Measurements from ENCODE around the gene ZNF467. TPM values are rescaled to one million over a fixed set of nuclear protein-coding genes. Genes with fewer than 3 reads are reported as not detected.

ZNF467 gene
- total RNA-seq, 1 donor from 2014 or later: 3.4 TPM

GRCh38 chr7:149736478-149737360 lies 36.7 kb downstream of the ZNF467 start:
- H3K27me3 Mint-ChIP-seq (ENCODE audit: unreplicated experiment): peaks cover 13% of the 10 kb centered on the region

GRCh38 chr7:149735779-149736477 lies 37.5 kb downstream of the ZNF467 start:
- no peak overlapping the region for H3K27ac Mint-ChIP-seq (ENCODE audit: unreplicated experiment)

More at GRCh38 chr7:149736478-149737360, 36.7 kb downstream of the ZNF467 start:
- no peak overlapping the region for H3K4me3 Mint-ChIP-seq (ENCODE audit: unreplicated experiment)
- no peak overlapping the region for H3K27ac Mint-ChIP-seq (ENCODE audit: unreplicated experiment)
- DNase-seq (ENCODE audit: extremely low spot score, unreplicated experiment): no peak
- peaks cover 2% of the 10 kb centered on the region for H3K4me1 Mint-ChIP-seq (ENCODE audit: unreplicated experiment)
- peaks cover 10% of the 10 kb centered on the region for H3K36me3 Mint-ChIP-seq (ENCODE audit: unreplicated experiment)
- H3K9me3 Mint-ChIP-seq (ENCODE audit: unreplicated experiment): no peaks in the 10 kb centered on the region
- no peak for TF ChIP-seq CTCF (IDR thresholded peaks at IDR 0.05)

GRCh38 chr7:149735181-149735602 lies 38.2 kb downstream of the ZNF467 start:
- TF ChIP-seq CTCF (IDR thresholded peaks at IDR 0.05): no peak
- Mint-ChIP-seq H3K27me3 (ENCODE audit: unreplicated experiment) (peaks cover 8% of the 10 kb centered on the region), H3K4me1 (ENCODE audit: unreplicated experiment) (no peaks in the 10 kb centered on the region), H3K36me3 (ENCODE audit: unreplicated experiment) (peaks cover 21% of the 10 kb centered on the region), H3K27ac (ENCODE audit: unreplicated experiment) (no peak overlapping the region), H3K9me3 (ENCODE audit: unreplicated experiment) (no peaks in the 10 kb centered on the region), H3K4me3 (ENCODE audit: unreplicated experiment) (no peak overlapping the region)
- DNase-seq (ENCODE audit: extremely low spot score, unreplicated experiment): no peak

More at GRCh38 chr7:149735779-149736477, 37.5 kb downstream of the ZNF467 start:
- H3K9me3 Mint-ChIP-seq (ENCODE audit: unreplicated experiment): no peaks in the 10 kb centered on the region
- no peak for DNase-seq (ENCODE audit: extremely low spot score, unreplicated experiment)
- peaks cover 14% of the 10 kb centered on the region for H3K36me3 Mint-ChIP-seq (ENCODE audit: unreplicated experiment)
- H3K4me3 Mint-ChIP-seq (ENCODE audit: unreplicated experiment): no peak overlapping the region
- no peak for TF ChIP-seq CTCF (IDR thresholded peaks at IDR 0.05)
- H3K4me1 Mint-ChIP-seq (ENCODE audit: unreplicated experiment): no peaks in the 10 kb centered on the region
- H3K27me3 Mint-ChIP-seq (ENCODE audit: unreplicated experiment): peaks cover 13% of the 10 kb centered on the region

- DNase-seq (ENCODE audit: extremely low spot score, unreplicated experiment): no peak
- Mint-ChIP-seq H3K4me3 (ENCODE audit: unreplicated experiment) (no peak overlapping the region), H3K27me3 (ENCODE audit: unreplicated experiment) (peaks cover 7% of the 10 kb centered on the region), H3K4me1 (ENCODE audit: unreplicated experiment) (no peaks in the 10 kb centered on the region), H3K36me3 (ENCODE audit: unreplicated experiment) (peaks cover 21% of the 10 kb centered on the region), H3K9me3 (ENCODE audit: unreplicated experiment) (no peaks in the 10 kb centered on the region), H3K27ac (ENCODE audit: unreplicated experiment) (no peak overlapping the region)
- no peak for TF ChIP-seq CTCF (IDR thresholded peaks at IDR 0.05)
Measured at GRCh38 chr7:149734791-149735075, 38.7 kb downstream of the ZNF467 start.
